ENCODE results near the gene WSCD1. TPM values are rescaled to one million over a fixed set of nuclear protein-coding genes. Genes with fewer than 3 reads are reported as not detected.

WSCD1 gene
- total RNA-seq, 1 experiment from 2014 or later: 57.0 TPM

DNA sequence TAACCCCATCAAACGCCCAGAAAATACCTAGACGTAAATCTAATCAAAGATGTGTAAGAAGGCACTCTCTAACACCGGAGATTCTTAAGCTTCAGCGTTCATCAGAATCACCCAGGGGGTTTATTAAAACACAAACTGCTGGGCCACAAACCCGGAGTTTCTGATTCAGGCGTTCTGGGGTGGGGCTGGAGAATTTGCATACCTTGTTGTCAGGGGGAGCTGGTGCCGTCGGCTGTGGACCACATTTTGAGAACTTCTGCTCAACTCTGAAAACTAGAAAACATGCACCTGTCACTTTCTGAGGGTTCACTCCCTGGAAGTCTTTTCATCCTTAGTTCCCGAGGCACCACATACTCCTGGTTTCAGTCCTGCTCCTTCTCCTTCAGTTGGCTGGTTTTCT, 48.6 kb upstream of the WSCD1 start:
- H3K9ac ChIP-seq (ENCODE audit: low read length): no peak overlapping the region
- TF ChIP-seq, protein P1, sequence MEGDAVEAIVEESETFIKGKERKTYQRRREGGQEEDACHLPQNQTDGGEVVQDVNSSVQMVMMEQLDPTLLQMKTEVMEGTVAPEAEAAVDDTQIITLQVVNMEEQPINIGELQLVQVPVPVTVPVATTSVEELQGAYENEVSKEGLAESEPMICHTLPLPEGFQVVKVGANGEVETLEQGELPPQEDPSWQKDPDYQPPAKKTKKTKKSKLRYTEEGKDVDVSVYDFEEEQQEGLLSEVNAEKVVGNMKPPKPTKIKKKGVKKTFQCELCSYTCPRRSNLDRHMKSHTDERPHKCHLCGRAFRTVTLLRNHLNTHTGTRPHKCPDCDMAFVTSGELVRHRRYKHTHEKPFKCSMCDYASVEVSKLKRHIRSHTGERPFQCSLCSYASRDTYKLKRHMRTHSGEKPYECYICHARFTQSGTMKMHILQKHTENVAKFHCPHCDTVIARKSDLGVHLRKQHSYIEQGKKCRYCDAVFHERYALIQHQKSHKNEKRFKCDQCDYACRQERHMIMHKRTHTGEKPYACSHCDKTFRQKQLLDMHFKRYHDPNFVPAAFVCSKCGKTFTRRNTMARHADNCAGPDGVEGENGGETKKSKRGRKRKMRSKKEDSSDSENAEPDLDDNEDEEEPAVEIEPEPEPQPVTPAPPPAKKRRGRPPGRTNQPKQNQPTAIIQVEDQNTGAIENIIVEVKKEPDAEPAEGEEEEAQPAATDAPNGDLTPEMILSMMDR (conservative IDR thresholded peaks at IDR 0.05; ENCODE audit: low read depth, low read length): no peak
- TF ChIP-seq EZH2phosphoT487 (IDR thresholded peaks at IDR 0.05; ENCODE audit: borderline replicate concordance, low read length) (no peak), EZH2 (IDR thresholded peaks at IDR 0.05; ENCODE audit: low read length, unreplicated experiment) (no peak)
- H3K9me2 ChIP-seq (replicated peaks; ENCODE audit: low read length): no peaks in the 10 kb centered on the region

DNA sequence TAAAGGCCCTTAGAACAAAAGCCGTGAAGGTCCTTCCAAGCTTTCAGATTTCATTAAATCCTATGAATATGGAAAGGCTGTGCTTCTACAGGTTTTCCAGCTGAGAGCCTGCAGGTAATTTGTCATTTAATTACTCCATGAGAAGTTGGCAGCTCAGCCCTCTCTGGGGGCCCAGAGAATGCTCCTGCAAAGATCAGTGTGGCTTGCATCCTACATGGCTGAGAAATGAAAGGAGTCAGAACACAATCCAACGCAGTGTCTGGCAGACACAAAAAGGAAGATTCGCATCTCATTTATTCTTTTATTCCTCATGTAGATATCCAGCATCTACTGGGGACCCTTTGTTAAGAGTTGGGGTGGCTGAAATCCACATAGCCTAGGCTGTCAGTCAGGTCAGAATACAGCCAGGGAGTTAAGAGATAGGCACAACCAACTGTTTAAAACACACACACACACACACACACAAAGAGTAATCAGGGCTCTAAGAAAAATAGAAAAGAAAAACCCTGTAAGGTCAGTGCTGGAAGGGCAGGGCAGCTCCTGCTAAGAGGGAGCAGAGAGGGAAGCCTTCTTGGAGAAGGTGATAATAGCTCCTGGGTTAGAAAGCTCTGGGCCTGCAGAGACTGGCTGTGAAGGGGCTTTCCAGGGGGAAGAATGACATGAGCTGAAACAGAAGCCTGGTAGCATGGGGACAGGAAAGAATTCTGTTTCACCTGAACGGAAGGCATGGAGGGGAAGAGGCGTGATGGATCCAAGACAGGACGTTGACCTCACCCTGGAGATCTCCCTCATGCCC, 46.9 kb upstream of the WSCD1 start:
- H3K79me2 ChIP-seq (ENCODE audit: low read length): no peaks in the 10 kb centered on the region
- ChIA-PET CTCF (no interaction called here), POLR2A (ENCODE audit: unreplicated experiment) (no interaction called here)
- intact Hi-C loops (cut with micrococcal nuclease): no loop called here
- H3K27me3 ChIP-seq (ENCODE audit: low read length): no peaks in the 10 kb centered on the region
- no peak overlapping the region for H3K4me2 ChIP-seq (ENCODE audit: low read length)
- TF ChIP-seq, protein P1 (conservative IDR thresholded peaks at IDR 0.05; ENCODE audit: low read depth, low read length): no peak
- TF ChIP-seq EZH2phosphoT487 (IDR thresholded peaks at IDR 0.05; ENCODE audit: borderline replicate concordance, low read length) (no peak), EZH2 (IDR thresholded peaks at IDR 0.05; ENCODE audit: low read length, unreplicated experiment) (no peak)
- H3K27ac ChIP-seq (ENCODE audit: low read length): no peak overlapping the region
- DNase-seq (no peak), ATAC-seq (no peak)
- no peak overlapping the region for H3K9ac ChIP-seq (ENCODE audit: low read length)
- H3K36me3 ChIP-seq (ENCODE audit: low read depth, low read length): no peaks in the 10 kb centered on the region
- H3K4me3 ChIP-seq (ENCODE audit: low read length): no peak overlapping the region
- no peaks in the 10 kb centered on the region for H3K9me3 ChIP-seq (ENCODE audit: low read length)
- H3F3A ChIP-seq (ENCODE audit: low read length, unreplicated experiment): no peaks in the 10 kb centered on the region
- no peak overlapping the region for H2AFZ ChIP-seq (ENCODE audit: low read length)
- no peaks in the 10 kb centered on the region for H3K4me1 ChIP-seq (ENCODE audit: insufficient read depth, low read length)
- no peaks in the 10 kb centered on the region for H4K20me1 ChIP-seq (ENCODE audit: low read length)
- BruUV-seq (replicated peaks): no TSS peak
- H3K9me2 ChIP-seq (replicated peaks; ENCODE audit: low read length): no peaks in the 10 kb centered on the region

More for the DNA sequence above, 48.6 kb upstream of the WSCD1 start:
- Histone ChIP-seq H3K4me3 (ENCODE audit: low read length) (no peak overlapping the region), H3K4me1 (ENCODE audit: insufficient read depth, low read length) (no peaks in the 10 kb centered on the region), H3K36me3 (ENCODE audit: low read depth, low read length) (no peaks in the 10 kb centered on the region), H3K27ac (ENCODE audit: low read length) (no peak overlapping the region), H2AFZ (ENCODE audit: low read length) (no peak overlapping the region), H3K27me3 (ENCODE audit: low read length) (no peaks in the 10 kb centered on the region), H3K79me2 (ENCODE audit: low read length) (no peaks in the 10 kb centered on the region), H3K9me3 (ENCODE audit: low read length) (no peaks in the 10 kb centered on the region), H3K4me2 (ENCODE audit: low read length) (no peak overlapping the region), H4K20me1 (ENCODE audit: low read length) (no peaks in the 10 kb centered on the region), H3F3A (ENCODE audit: low read length, unreplicated experiment) (no peaks in the 10 kb centered on the region)
- intact Hi-C loops (cut with micrococcal nuclease): no loop called here
- DNase-seq (no peak), ATAC-seq (no peak)
- ChIA-PET CTCF (no interaction called here), POLR2A (ENCODE audit: unreplicated experiment) (no interaction called here)
- no TSS peak for BruUV-seq (replicated peaks)

DNA sequence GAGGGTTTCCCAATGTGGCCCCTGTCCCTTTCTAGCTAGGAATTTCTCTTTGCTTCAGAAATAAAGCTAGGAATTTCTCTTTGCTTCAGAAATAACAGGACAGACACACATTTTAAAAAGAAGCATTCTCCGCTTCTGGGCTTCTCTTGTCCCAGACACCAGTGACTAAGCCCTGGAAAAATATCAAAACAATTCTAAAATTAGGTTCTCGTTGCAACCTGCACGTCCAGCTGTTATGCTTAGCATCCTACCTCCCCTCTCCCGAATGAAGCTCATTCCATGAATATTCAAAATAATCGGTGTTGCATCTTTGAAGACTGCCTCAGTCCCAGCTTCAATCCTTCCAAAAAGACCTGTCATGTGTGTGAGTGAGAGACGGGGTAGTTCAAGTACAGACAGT, 45.6 kb upstream of the WSCD1 start:
- H3K79me2 ChIP-seq (ENCODE audit: low read length): no peaks in the 10 kb centered on the region
- BruUV-seq (replicated peaks): no TSS peak
- no peaks in the 10 kb centered on the region for H4K20me1 ChIP-seq (ENCODE audit: low read length)
- no peak for DNase-seq
- H3K9me3 ChIP-seq (ENCODE audit: low read length): no peaks in the 10 kb centered on the region
- H3K4me3 ChIP-seq (ENCODE audit: low read length): no peak overlapping the region
- H3F3A ChIP-seq (ENCODE audit: low read length, unreplicated experiment): no peaks in the 10 kb centered on the region
- CTCF ChIA-PET: interaction anchor here (0.6 kb wide), 1 partner anchor 236 kb away, joined by 4 read pairs; no protein-coding TSS in a partner anchor
- no peaks in the 10 kb centered on the region for H3K36me3 ChIP-seq (ENCODE audit: low read depth, low read length)
- no peaks in the 10 kb centered on the region for H3K4me1 ChIP-seq (ENCODE audit: insufficient read depth, low read length)
- H3K27me3 ChIP-seq (ENCODE audit: low read length): no peaks in the 10 kb centered on the region
- H3K27ac ChIP-seq (ENCODE audit: low read length): no peak overlapping the region
- no peak for ATAC-seq
- intact Hi-C loops (cut with micrococcal nuclease): no loop called here
- H3K9ac ChIP-seq (ENCODE audit: low read length): no peak overlapping the region
- TF ChIP-seq EZH2phosphoT487 (IDR thresholded peaks at IDR 0.05; ENCODE audit: borderline replicate concordance, low read length) (no peak), EZH2 (IDR thresholded peaks at IDR 0.05; ENCODE audit: low read length, unreplicated experiment) (no peak)
- TF ChIP-seq, protein P1 (conservative IDR thresholded peaks at IDR 0.05; ENCODE audit: low read depth, low read length): no peak
- H3K9me2 ChIP-seq (replicated peaks; ENCODE audit: low read length): no peaks in the 10 kb centered on the region
- H2AFZ ChIP-seq (ENCODE audit: low read length): no peak overlapping the region
- POLR2A ChIA-PET (ENCODE audit: unreplicated experiment): interaction anchor here (0.6 kb wide), 1 partner anchor 433 kb away, joined by 3 read pairs; no protein-coding TSS in a partner anchor
- no peak overlapping the region for H3K4me2 ChIP-seq (ENCODE audit: low read length)
